Measurements from ENCODE around the gene MRPS14.

GRCh38 chr1:174990382-174990999 lies 32.7 kb downstream of the MRPS14 start:
- TF ChIP-seq, protein P1, sequence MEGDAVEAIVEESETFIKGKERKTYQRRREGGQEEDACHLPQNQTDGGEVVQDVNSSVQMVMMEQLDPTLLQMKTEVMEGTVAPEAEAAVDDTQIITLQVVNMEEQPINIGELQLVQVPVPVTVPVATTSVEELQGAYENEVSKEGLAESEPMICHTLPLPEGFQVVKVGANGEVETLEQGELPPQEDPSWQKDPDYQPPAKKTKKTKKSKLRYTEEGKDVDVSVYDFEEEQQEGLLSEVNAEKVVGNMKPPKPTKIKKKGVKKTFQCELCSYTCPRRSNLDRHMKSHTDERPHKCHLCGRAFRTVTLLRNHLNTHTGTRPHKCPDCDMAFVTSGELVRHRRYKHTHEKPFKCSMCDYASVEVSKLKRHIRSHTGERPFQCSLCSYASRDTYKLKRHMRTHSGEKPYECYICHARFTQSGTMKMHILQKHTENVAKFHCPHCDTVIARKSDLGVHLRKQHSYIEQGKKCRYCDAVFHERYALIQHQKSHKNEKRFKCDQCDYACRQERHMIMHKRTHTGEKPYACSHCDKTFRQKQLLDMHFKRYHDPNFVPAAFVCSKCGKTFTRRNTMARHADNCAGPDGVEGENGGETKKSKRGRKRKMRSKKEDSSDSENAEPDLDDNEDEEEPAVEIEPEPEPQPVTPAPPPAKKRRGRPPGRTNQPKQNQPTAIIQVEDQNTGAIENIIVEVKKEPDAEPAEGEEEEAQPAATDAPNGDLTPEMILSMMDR (IDR thresholded peaks at IDR 0.05), result no peak
- TF ChIP-seq POLR2A (IDR thresholded peaks at IDR 0.05), result peak in 1 of 2 donors; percentile 45

Measured in adrenal gland (tissue), 5 donors.